Measurements from ENCODE around the gene ACVR2A.
A peak's percentile ranks its signal among the peaks of the same experiment; 100 is the strongest.

Gene ACVR2A

GRCh38 chr2:147844697-147845410 is at the start of gene ACVR2A:
TSS of gene ACVR2A (plus strand) at chr2:147845029. CDS start at chr2:147845153, 124 bp downstream.
- DNase-seq, result peak; percentile 75

GRCh38 chr2:147800316-147800715 is 44.5 kb upstream of the ACVR2A start:
- DNase-seq, result no peak

GRCh38 chr2:147806846-147807245 is 38.0 kb upstream of the ACVR2A start:
- DNase-seq, result no peak

- no peak for DNase-seq
Observed at GRCh38 chr2:147808520-147808919, 36.3 kb upstream of the ACVR2A start.

GRCh38 chr2:147810883-147811765 is 33.7 kb upstream of the ACVR2A start:
- no peak for DNase-seq

GRCh38 chr2:147818741-147819140 is 26.1 kb upstream of the ACVR2A start:
- no peak for DNase-seq

GRCh38 chr2:147824620-147825019 is 20.2 kb upstream of the ACVR2A start:
- DNase-seq, result no peak

GRCh38 chr2:147826278-147827087 is 18.3 kb upstream of the ACVR2A start:
- DNase-seq, result no peak

GRCh38 chr2:147827088-147827375 is 17.8 kb upstream of the ACVR2A start:
- DNase-seq, result no peak

GRCh38 chr2:147829106-147829505 is 15.7 kb upstream of the ACVR2A start:
- DNase-seq, result no peak

- DNase-seq, result no peak
Observed at GRCh38 chr2:147836099-147836498, 8.7 kb upstream of the ACVR2A start.

GRCh38 chr2:147843391-147843863 is 1.4 kb upstream of the ACVR2A start:
- DNase-seq, result no peak

- DNase-seq, result peak; percentile 96
Observed at GRCh38 chr2:147843864-147844696, 749 bp upstream of the ACVR2A start.

- peak; percentile 74 for DNase-seq
Observed at GRCh38 chr2:147845411-147845971, 662 bp downstream of the ACVR2A start.

GRCh38 chr2:147846412-147847081 is 1.7 kb downstream of the ACVR2A start:
- DNase-seq, result no peak

- no peak for DNase-seq
Observed at GRCh38 chr2:147847746-147848391, 3.0 kb downstream of the ACVR2A start.

GRCh38 chr2:147850838-147851237 is 6.0 kb downstream of the ACVR2A start:
- no peak for DNase-seq

GRCh38 chr2:147851244-147851930 is 6.6 kb downstream of the ACVR2A start:
- no peak for DNase-seq

GRCh38 chr2:147854557-147855134 is 9.8 kb downstream of the ACVR2A start:
- no peak for DNase-seq

GRCh38 chr2:147855316-147855715 is 10.5 kb downstream of the ACVR2A start:
- no peak for DNase-seq

Measured in activated effector memory CD4-positive, alpha-beta T cell treated with anti-CD3 and anti-CD28 coated beads, Interleukin-2, amount 50 U/mL, for 16 hours (primary cell).